SH-SY5Y (cell line): ENCODE data around the gene CRIP2.

ENCODE experiments used
- GATA2 ChIP-seq: IDR thresholded peaks from 2 replicates; pipeline ENCODE4 v1.6.1; 2011; ENCODE audit warnings: mild to moderate bottlenecking, low read depth, low read length
- GATA3 ChIP-seq: IDR thresholded peaks from 2 replicates; pipeline ENCODE4 v1.6.1; 2011; ENCODE audit warnings: low read depth, mild to moderate bottlenecking, low read length, moderate library complexity

DNA sequence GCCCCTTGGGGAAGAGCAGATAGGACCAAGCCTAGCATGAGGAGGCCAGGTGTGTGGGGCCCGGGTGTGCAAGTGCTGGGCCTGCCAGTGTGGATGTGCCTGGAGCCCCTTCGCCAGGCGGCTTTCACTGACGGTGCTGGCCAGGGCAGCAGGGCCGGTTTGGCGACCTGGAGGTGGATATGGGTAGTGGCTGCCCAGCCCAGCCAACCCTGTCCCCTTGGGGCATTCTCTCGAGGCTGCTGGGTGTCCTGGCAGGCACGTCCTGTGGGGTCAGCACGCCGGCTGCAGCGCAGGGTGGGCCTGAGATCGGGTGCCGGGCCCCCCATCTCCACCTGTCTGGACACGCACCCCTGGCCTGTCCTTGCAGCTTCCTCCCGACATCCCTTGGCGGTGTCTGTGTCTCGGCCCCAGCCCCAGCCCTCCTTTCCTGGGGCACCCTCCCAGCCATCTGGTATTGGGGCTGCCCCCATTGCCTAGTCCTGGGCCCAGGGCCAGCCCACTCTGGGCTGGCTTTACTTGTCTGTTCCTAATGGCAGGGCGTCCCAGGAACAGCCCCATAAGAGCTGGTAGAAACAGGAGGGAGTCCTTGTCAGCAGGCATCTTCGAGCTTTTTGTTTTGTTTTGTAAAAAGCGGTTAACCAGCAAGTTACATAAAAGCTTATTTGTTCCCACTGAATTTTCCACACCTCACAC lies 7.2 kb upstream of the CRIP2 start:
- TF ChIP-seq GATA3 (no peak), GATA2 (no peak)
